Kidney (tissue), 14 donors: ENCODE data around the gene SPP1. TPM values are rescaled to one million over a fixed set of nuclear protein-coding genes. Genes with fewer than 3 reads are reported as not detected.

Experiments used
- DNase-seq, 5 donors: peaks; one replicate each; pipeline ENCODE4 v3.0.0-alpha.2; 2013 to 2020
- FAIRE-seq: peaks from 2 replicates; lab custom pipeline; 2012; peaks lifted over from hg19 to GRCh38; lab: Jason Lieb, UNC
- H3K27ac ChIP-seq, 2 donors: one replicate each; pipeline ENCODE4 v1.7.0; 2013; ENCODE audit warnings: low read depth in 2 of 2, low read length in 2 of 2, inconsistent platforms in 1 of 2
- H3K27me3 ChIP-seq: one replicate; pipeline ENCODE4 v1.7.1; 2013; ENCODE audit warnings: low read length, inconsistent platforms; ENCODE audit not compliant: control insufficient read depth, insufficient read depth
- H3K36me3 ChIP-seq, 3 donors: one replicate each; pipeline versions ENCODE4 v1.7.0 to v1.7.1; 2013; ENCODE audit warnings: low read length in 3 of 3, control low read depth in 1 of 3, inconsistent platforms in 1 of 3; ENCODE audit not compliant: insufficient read depth in 3 of 3, control insufficient read depth in 2 of 3
- H3K4me1 ChIP-seq, 3 donors: one replicate each; pipeline versions ENCODE4 v1.7.0 to v1.7.1; 2013; ENCODE audit warnings: low read length in 3 of 3, inconsistent platforms in 1 of 3, low read depth in 1 of 3; ENCODE audit not compliant: control insufficient read depth in 2 of 3, insufficient read depth in 2 of 3
- H3K4me3 ChIP-seq, 3 donors: one replicate each; pipeline versions ENCODE4 v1.7.0 to v1.8.1; 2013; ENCODE audit warnings: low read length in 3 of 3, control low read depth in 1 of 3, inconsistent platforms in 1 of 3
- H3K9ac ChIP-seq, 3 donors: one replicate each; pipeline versions ENCODE4 v1.7.0 to v1.7.1; 2013; ENCODE audit warnings: low read length in 3 of 3, control low read depth in 1 of 3, inconsistent platforms in 1 of 3
- H3K9me3 ChIP-seq, 3 donors: one replicate each; pipeline versions ENCODE4 v1.7.0 to v1.7.1; 2013; ENCODE audit warnings: low read length in 3 of 3, control low read depth in 1 of 3, inconsistent platforms in 1 of 3; ENCODE audit not compliant: control insufficient read depth in 2 of 3, insufficient read depth in 1 of 3
- intact Hi-C: fragments of 100-400 bp; cut with DNase I; formaldehyde crosslinking; loops from one replicate; pipeline ENCODE4 v1.11.1; 2022
- polyA plus RNA-seq: library from polyadenylated mRNA; stranded (reverse); fragments of 350-450 nt; fragmentation: Illumina TruSeq; extraction: RNeasy Lipid Tissue Mini Kit (QIAGEN cat#74804); gene quantifications from one replicate; pipeline ENCODE4 v1.2.3, GENCODE V29; 2014; ENCODE audit warnings: low read depth, low replicate concordance; ENCODE audit not compliant: insufficient read depth
- total RNA-seq: library from RNA; stranded (reverse); fragmentation: NEBNext Ultra II Directional; extraction: Animal tissue kit (Norgen Biotek cat#: 25700); gene quantifications from one replicate; pipeline ENCODE4 v1.2.1, GENCODE V29; 2021
- TF ChIP-seq, protein P1 (sequence below): IDR thresholded peaks from 3 replicates; pipeline ENCODE4 v1.5.1; 2012; ENCODE audit warnings: mild to moderate bottlenecking, moderate library complexity, borderline replicate concordance; ENCODE audit not compliant: insufficient read depth; ENCODE audit errors: extremely low read depth
- donor health status: control.
- donor health status: control.
- donor health status: control.
- donor health status: control.
- donor health status: control.
- donor health status: DM: yes; HTN: yes; CAD: no.
- donor health status: Normal renal cell carcinoma (clear cell type).

Gene SPP1
- total and polyA plus RNA-seq, 2 donors from 2014 or later = 5,484 to 6,594 TPM

GRCh38 chr4:88008743-88009171 is 33.2 kb downstream of the SPP1 start:
- FAIRE-seq = peak; percentile 27
- TF ChIP-seq, protein P1, sequence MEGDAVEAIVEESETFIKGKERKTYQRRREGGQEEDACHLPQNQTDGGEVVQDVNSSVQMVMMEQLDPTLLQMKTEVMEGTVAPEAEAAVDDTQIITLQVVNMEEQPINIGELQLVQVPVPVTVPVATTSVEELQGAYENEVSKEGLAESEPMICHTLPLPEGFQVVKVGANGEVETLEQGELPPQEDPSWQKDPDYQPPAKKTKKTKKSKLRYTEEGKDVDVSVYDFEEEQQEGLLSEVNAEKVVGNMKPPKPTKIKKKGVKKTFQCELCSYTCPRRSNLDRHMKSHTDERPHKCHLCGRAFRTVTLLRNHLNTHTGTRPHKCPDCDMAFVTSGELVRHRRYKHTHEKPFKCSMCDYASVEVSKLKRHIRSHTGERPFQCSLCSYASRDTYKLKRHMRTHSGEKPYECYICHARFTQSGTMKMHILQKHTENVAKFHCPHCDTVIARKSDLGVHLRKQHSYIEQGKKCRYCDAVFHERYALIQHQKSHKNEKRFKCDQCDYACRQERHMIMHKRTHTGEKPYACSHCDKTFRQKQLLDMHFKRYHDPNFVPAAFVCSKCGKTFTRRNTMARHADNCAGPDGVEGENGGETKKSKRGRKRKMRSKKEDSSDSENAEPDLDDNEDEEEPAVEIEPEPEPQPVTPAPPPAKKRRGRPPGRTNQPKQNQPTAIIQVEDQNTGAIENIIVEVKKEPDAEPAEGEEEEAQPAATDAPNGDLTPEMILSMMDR = no peak
- peak in 2 of 5 donors; percentile 39 to 62 for DNase-seq
- H3K36me3 ChIP-seq = no peaks in the 10 kb centered on the region
- H3K4me3 ChIP-seq = peak overlapping the region; percentile 70 to 87 (median 84)
- intact Hi-C loops = no loop called here
- H3K27me3 ChIP-seq = no peaks in the 10 kb centered on the region
- H3K27ac ChIP-seq = peak overlapping the region; percentile 58 to 81
- peaks cover 5 to 21% (median 20%) of the 10 kb centered on the region in 3 donors for H3K4me1 ChIP-seq
- H3K9me3 ChIP-seq = no peaks in the 10 kb centered on the region
- peak overlapping the region; percentile 55 to 90 (median 67) for H3K9ac ChIP-seq

GRCh38 chr4:88009871-88010270 is 34.4 kb downstream of the SPP1 start:
- Histone ChIP-seq H3K9ac (no peak overlapping the region), H3K4me1 (peaks cover 5 to 23% (median 22%) of the 10 kb centered on the region in 3 donors), H3K27ac (no peak overlapping the region), H3K4me3 (peak overlapping the region in 2 of 3 donors; percentile 6 to 87), H3K27me3 (no peaks in the 10 kb centered on the region), H3K9me3 (no peaks in the 10 kb centered on the region), H3K36me3 (no peaks in the 10 kb centered on the region)
- intact Hi-C loops = no loop called here
- FAIRE-seq = peak; percentile 82
- TF ChIP-seq, protein P1 = no peak
- DNase-seq = no peak

DNA sequence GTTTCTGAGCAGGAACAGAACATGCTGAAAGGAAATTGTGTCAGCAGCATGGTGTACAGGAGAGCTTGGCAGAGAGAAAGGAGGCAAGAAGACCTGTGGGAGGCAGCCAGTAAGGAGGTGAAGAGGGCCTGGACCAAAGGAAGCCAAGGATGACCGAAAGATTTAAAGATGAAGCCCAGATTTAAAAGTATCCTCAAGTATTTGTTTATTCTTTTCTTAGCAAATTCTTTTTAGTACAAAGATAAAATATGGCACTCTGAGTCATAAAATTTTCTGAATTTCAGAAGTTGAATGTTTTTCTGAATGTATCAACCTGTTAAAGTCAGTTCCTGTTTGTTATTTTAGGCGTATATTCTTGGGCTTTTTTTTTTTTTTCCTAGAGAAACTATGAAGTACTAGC is 35.5 kb downstream of the SPP1 start:
- intact Hi-C loops = no loop called here
- FAIRE-seq = no peak

More for the DNA sequence above, 35.5 kb downstream of the SPP1 start:
- no peak for DNase-seq
- TF ChIP-seq, protein P1 = no peak
- Histone ChIP-seq H3K4me3 (peak overlapping the region in 1 of 3 donors; percentile 39), H3K27me3 (no peaks in the 10 kb centered on the region), H3K36me3 (no peaks in the 10 kb centered on the region), H3K9ac (no peak overlapping the region), H3K4me1 (peaks cover 5 to 26% (median 25%) of the 10 kb centered on the region in 3 donors), H3K27ac (no peak overlapping the region), H3K9me3 (no peaks in the 10 kb centered on the region)
